Inferior parietal cortex (tissue), 1 donor: ENCODE measurements around the gene RTBDN.
A peak's percentile ranks its signal among the peaks of the same experiment; 100 is the strongest.

Experiments
- DNase-seq: peaks from one replicate; pipeline ENCODE4 v3.0.0-alpha.2; 2016; ENCODE audit errors: extremely low spot score

The RTBDN gene

GRCh38 chr19:12834566-12834943 lies at the start of gene RTBDN:
RTBDN (minus strand) TSS chr19:12834579; CDS start chr19:12829979, 4,600 bp downstream.
- DNase-seq = no peak

GRCh38 chr19:12882589-12882988 lies 48.2 kb upstream of the RTBDN start:
- no peak for DNase-seq

GRCh38 chr19:12881172-12881808 lies 46.9 kb upstream of the RTBDN start, which contains the start of gene DNASE2:
DNASE2 (minus strand) TSS chr19:12881449; CDS start chr19:12881375, 74 bp downstream.
- DNase-seq = peak; percentile 86

GRCh38 chr19:12880551-12881171 lies 46.3 kb upstream of the RTBDN start:
- no peak for DNase-seq

GRCh38 chr19:12875086-12875485 lies 40.7 kb upstream of the RTBDN start:
- DNase-seq = no peak

- no peak for DNase-seq
Measured at GRCh38 chr19:12873891-12874745, 39.7 kb upstream of the RTBDN start.

GRCh38 chr19:12872941-12873890 lies 38.8 kb upstream of the RTBDN start:
- no peak for DNase-seq

GRCh38 chr19:12872255-12872654 lies 37.9 kb upstream of the RTBDN start:
- no peak for DNase-seq

- DNase-seq = no peak
Measured at GRCh38 chr19:12871681-12872080, 37.3 kb upstream of the RTBDN start.

GRCh38 chr19:12868540-12869112 lies 34.2 kb upstream of the RTBDN start:
- DNase-seq = no peak

GRCh38 chr19:12867120-12868099 lies 33.0 kb upstream of the RTBDN start:
- no peak for DNase-seq

- no peak for DNase-seq
Measured at GRCh38 chr19:12866416-12867119, 32.2 kb upstream of the RTBDN start.

GRCh38 chr19:12865746-12866415 lies 31.5 kb upstream of the RTBDN start:
- DNase-seq = no peak

GRCh38 chr19:12864721-12865715 lies 30.6 kb upstream of the RTBDN start:
- DNase-seq = no peak

GRCh38 chr19:12864143-12864542 lies 29.8 kb upstream of the RTBDN start:
- no peak for DNase-seq

GRCh38 chr19:12859546-12859945 lies 25.2 kb upstream of the RTBDN start:
- DNase-seq = no peak
